ENCODE results near the gene ACTL6A.

GRCh38 chr3:179606534-179607085, 43.9 kb downstream of the ACTL6A start:
- TF ChIP-seq POLR2A (IDR thresholded peaks at IDR 0.05): no peak
- TF ChIP-seq CTCF (IDR thresholded peaks at IDR 0.05): no peak
- no peak for TF ChIP-seq POLR2AphosphoS5 (IDR thresholded peaks at IDR 0.05)
